HFF-Myc (cell line): ENCODE data around the gene HNRNPLL.
A peak's percentile ranks its signal among the peaks of the same experiment; 100 is the strongest.
"Not testable (repeated sequence)": the region's sequence is repeated elsewhere in the genome, so short reads cannot be mapped to it uniquely, and the experiment has no call there.

Experiments
- DNase-seq: peaks from one replicate; pipeline ENCODE4 v3.0.0-alpha.2; 2011; ENCODE audit warnings: low read depth; ENCODE audit errors: extremely low read depth
- H3K4me3 ChIP-seq: replicated peaks from 2 replicates; pipeline ENCODE4 v1.5.1; 2011; ENCODE audit warnings: low read depth, mild to moderate bottlenecking, control low read depth, low read length
- CTCF ChIP-seq: IDR thresholded peaks from 2 replicates; pipeline ENCODE4 v1.5.1; 2012; ENCODE audit warnings: mild to moderate bottlenecking, low read depth, low read length, control low read depth; ENCODE audit errors: missing control alignments

HNRNPLL gene

DNA sequence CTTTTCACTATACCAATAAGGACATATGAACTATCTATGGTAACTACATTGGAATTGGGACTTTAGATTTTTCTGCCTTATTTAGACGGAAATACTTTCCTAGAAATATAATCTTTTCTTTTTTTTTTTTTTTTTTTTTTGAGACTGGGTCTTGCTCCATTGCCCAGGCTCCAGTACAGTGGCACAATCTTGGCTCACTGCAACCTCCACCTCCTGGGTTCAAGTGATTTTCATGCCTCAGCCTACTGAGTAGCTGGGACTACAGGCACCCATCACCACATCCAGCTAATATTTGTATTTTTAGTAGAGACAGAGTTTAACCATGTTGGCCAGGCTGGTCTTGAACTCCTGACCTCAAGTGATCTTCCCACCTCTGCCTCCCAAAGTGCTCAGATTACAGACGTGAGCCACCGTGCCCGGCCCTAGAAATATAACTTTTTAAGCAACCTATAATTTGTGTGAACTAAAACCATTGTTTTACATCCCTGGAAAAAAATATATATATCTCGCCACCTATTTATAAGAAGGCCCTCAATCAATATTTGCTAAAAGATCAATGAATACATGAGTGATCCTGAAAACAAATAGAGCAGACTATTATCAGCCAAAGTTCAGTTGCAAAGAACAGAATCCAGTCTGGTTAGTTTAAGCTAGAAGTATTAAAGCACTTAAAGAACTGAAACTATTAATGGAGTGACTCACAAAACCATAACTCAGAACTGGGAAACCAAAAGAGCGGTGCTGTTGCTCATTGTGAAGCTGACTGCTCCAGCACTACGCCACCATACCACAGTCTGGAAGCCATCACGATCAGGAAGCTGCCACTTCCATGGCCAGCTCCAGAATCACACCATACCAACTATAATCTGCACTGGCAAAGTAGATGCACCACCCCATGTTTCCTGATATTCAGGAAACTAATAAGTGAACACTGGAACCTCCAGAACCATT, 8.4 kb upstream of the HNRNPLL start:
- no peak for TF ChIP-seq CTCF

GRCh38 chr2:38609246-38609645, 6.5 kb upstream of the HNRNPLL start:
- H3K4me3 ChIP-seq, DNase-seq: not testable (repeated sequence)

More for the DNA sequence above, 8.4 kb upstream of the HNRNPLL start:
- H3K4me3 ChIP-seq = no peak overlapping the region
- DNase-seq = no peak

- DNase-seq = no peak
- H3K4me3 ChIP-seq = no peak overlapping the region
- no peak for TF ChIP-seq CTCF
Observed at GRCh38 chr2:38608755-38609154, 6.0 kb upstream of the HNRNPLL start.

DNA sequence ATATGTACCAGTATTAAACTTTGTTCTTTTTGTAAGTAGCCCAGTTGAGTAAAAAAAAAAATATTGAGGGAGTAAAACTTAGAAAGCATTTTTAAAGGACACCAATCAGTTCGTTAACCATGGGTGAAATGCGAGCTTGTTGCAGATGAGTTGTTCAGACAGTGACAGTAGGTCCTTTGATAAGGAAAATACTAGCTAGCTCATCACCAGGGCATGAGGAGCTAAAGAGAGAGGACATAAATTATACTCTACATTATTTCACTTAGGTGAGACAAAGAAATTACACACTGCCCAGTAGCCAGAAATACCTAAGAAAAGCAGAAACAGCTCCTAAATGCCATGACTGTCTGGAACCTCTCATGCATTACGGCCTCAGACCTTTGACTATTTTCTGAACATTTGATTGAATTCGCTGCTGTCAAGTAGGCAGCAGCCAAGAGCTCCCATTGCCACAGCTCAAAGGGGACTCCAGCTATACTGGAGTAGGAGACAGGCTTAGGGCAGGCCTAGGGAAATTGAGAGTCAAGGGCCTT, 2.6 kb upstream of the HNRNPLL start:
- no peak overlapping the region for H3K4me3 ChIP-seq
- no peak for DNase-seq
- TF ChIP-seq CTCF = no peak

- H3K4me3 ChIP-seq = peak overlapping the region; percentile 55
- TF ChIP-seq CTCF = peak; percentile 97
- DNase-seq = no peak
Observed at GRCh38 chr2:38603402-38604290, 918 bp upstream of the HNRNPLL start.

- no peak for DNase-seq
- no peak for TF ChIP-seq CTCF
- peak overlapping the region; percentile 55 for H3K4me3 ChIP-seq
Observed at GRCh38 chr2:38602136-38602731, 494 bp downstream of the HNRNPLL start.
